GM18511 (cell line): Measurements from ENCODE around the gene ADH5.
A peak's percentile ranks its signal among the peaks of the same experiment; 100 is the strongest.
"Not testable (repeated sequence)": the region's sequence is repeated elsewhere in the genome, so short reads cannot be mapped to it uniquely, and the experiment has no call there.

Experiments used
- ATAC-seq: cut with Tn5 transposase; IDR thresholded peaks from one replicate; pipeline ENCODE4 v1.9.1; 2021; ENCODE audit warnings: mild to moderate bottlenecking, moderate library complexity; ENCODE audit not compliant: unreplicated experiment

ADH5 gene

GRCh38 chr4:99088023-99088449, 552 bp downstream of the ADH5 start:
- ATAC-seq, result peak; percentile 39

GRCh38 chr4:99084595-99084994, 4.0 kb downstream of the ADH5 start:
- ATAC-seq, result no peak

GRCh38 chr4:99082192-99082591, 6.4 kb downstream of the ADH5 start:
- ATAC-seq, result no peak

GRCh38 chr4:99080869-99081268, 7.7 kb downstream of the ADH5 start:
- not testable (repeated sequence) for ATAC-seq

DNA sequence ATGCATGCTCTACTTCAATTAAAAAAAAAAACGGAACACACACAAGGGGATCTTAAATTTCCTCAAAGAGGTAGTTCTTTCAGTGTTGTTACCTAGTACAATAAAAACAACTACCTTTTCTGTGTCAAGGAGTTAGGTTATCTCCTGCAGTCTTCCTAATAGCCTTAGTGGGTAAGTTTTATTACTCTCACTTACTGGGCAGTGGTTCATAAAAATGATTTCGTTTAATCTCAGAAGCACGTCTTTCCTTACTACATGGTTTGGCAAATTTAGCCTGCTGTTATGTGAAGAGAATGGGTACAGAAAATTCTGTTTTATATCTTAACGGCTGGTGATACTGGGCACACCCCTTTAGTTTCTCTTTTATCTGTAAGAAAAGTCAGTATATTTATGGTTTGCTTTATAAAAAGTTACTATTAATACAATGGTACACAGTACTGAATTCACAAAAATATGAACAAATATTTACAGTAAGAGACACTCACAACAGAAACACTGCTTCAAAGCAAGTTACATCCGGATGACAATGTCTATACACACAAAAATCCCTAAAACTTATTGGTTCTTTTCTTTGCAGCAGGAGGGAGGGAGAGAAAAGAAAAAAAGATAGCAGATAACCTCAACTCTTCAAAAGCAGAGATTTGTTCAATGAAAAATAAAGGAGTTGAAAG, 8.8 kb downstream of the ADH5 start:
- no peak for ATAC-seq

DNA sequence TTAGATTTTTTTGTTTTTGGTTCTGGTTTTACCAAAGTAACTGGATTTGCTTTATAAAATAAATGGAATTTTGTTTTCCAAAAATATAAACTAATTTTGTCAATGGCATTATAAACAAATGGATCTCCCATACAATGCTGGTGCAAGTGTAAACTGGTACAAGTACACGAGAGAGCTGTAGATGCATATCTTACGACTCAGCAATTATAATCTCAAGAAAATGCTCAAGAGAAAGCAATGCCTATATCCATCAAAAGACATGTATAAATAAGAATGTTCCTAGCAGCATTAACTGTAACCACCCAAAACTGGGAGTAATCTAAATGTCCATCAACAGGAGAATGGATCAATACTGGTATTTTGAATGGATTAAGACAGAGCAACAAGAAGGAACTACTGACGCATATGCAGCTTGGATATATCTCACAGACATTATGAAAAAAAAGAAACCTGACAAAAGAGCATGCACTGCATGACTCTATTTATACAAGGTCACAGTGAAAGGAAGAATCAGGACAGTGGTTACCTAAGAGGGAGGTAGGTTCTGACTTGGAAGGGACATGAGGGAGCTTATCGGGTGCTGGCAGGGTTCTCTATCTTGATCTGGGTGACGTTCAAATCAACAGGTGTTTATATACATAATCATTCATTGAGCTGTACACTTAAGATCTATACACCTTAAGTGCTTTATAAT, 9.5 kb downstream of the ADH5 start:
- ATAC-seq, result no peak

DNA sequence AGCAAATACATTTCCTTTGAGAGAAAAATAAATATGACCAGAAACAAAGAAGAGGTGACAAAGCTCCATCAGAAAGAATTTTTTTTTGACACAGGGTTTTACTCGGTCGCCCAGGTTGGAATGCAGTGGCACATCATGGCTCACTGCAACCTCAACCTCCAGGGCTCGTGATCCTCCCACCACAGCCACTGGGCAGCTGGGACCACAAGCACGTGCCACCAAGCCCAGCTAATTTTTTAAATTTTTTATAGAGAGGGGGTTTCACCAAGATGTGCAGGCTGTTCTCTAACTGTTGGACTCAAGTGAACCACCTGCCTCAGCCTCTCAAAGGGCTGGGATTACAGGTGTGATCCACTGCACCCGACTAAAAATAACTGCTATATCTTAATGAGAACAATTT, 10.3 kb downstream of the ADH5 start:
- ATAC-seq, result no peak

GRCh38 chr4:99077177-99077576, 11.4 kb downstream of the ADH5 start:
- no peak for ATAC-seq

- ATAC-seq, result no peak
Measured at GRCh38 chr4:99076292-99076976, 12.2 kb downstream of the ADH5 start.

GRCh38 chr4:99074816-99075215, 13.8 kb downstream of the ADH5 start:
- ATAC-seq, result no peak

DNA sequence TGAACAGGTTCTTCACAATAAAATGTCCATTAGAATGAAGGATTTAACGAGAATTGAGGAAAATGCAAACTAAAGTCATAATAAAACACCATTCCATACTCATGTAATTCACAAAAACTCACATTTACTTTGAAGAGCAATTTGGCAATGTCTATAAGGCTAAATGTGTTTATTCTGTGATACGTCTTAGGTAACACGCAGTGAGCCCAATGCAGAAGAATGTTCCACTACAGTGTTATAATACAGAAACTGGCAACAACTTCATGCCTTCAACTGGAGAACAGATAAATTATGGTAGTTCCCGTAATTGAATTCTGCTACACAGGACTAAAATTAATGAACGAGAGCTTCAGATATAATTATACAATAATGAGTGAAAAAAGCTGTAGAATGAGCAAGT, 17.4 kb downstream of the ADH5 start:
- no peak for ATAC-seq

DNA sequence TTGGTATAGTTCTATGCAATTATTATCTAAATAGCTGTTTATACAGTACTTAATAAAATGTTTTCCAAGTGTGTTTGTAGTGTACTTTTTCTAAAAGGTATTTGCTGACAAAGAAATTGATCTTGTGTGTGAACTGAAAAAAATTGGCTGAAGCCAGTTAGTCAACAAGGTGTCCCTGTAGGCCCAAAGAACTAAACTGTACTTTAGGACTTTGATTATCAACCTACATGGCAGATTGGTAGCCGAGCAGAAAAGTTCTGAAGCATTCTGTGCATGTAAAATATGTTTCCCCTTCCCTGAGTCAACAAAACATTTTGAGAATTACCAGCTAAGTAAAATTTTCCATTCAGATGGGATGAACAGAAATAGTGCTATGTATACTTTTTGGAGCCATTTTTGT, 21.0 kb downstream of the ADH5 start:
- no peak for ATAC-seq

- ATAC-seq, result not testable (repeated sequence)
Measured at GRCh38 chr4:99065521-99065920, 23.1 kb downstream of the ADH5 start.

DNA sequence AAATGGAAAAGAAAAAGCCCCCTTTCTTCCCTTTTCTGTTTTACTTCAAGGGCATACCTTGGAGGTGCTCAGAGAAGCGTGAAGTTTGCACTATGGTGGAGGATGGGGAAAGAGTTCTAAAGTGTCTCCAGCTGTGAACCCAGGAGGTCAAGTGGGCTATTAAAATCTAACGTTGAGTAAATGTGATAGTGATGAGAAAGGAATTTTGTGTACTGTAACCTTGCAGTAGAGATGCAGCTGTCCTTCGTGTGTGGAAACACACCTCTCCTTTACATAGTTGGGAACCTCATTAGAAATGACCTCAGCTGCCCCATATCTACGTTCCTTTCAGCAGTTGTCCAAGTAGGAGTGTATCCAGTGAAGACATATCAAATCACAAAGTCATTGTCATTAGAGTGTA, 26.5 kb downstream of the ADH5 start:
- ATAC-seq, result peak; percentile 48

DNA sequence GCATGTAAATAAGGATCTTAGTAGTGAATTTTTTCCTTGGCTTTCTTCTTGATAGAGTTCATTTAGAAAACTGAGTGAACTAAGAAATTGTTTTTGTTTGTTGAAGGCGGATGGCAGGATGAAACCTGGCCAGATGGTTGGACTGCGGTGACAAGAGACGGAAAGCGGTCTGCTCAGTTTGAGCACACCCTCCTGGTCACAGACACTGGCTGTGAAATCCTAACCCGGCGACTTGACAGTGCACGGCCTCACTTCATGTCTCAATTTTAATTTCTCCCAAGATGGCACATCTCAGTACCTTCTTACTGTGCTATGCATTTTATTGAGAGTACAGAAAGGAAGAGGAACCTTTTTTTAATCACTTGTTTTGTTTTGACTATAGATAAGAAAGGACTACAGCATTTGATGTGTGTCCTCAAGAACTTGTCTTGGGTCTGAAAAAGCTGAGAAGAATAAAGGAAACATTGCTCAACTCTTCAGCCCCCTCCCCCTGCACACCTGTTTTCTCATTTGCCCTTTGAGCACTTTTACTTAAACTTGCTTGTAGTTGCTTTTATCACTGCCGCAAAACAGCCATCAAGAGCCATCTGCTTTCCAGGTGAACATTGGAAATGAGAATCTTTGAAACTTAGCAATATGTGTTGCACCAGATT, 27.4 kb downstream of the ADH5 start:
- no peak for ATAC-seq

GRCh38 chr4:99059550-99059949, 29.0 kb downstream of the ADH5 start:
- ATAC-seq, result no peak

GRCh38 chr4:99058228-99058627, 30.4 kb downstream of the ADH5 start:
- no peak for ATAC-seq

DNA sequence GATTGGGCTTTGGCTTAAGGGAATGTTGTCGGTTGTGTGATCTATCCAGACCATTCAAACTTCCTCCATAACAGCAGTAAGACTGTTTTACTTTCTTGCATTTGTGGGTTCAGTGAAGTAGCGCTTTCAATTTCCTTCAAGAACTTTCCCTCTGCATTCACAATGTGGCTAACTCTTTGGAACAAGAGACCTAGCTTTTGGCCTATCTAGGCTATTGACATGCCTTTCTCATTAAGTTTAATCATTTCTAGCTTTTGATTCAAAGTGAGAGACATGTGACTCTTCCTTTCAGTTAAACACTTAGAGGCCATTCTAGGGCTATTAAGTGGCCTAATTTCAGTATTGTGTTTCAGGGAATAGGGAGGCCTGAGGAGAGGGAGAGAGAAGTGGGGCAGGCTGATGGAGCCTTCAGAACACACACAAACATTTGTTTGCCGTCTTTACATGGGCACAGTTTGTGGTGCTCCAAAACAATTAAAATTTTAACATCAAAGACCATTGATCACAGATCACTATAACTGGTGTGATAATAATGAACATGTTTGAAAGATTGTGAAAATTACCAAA, 34.1 kb downstream of the ADH5 start:
- peak; percentile 79 for ATAC-seq

GRCh38 chr4:99052902-99053301, 35.7 kb downstream of the ADH5 start:
- ATAC-seq, result no peak

DNA sequence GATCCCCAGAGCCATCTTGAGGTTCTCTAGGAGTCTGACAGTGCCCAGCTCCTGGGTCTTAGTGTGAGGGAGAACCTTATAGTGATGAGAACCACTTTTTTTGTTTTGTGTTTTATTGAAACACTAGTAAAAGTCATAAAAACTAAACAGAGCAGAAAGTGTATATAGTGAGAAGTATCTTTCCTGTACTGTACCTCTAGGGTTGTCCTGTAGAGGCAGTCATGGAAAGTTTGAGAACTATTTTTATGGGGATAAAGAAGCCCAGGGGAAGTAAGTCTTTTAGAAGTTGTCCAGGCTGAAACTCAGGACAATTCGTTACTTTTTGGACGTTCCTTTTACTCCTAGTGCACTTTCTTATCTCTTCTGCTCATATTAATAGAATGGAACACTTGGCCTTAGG, 40.9 kb downstream of the ADH5 start:
- no peak for ATAC-seq

DNA sequence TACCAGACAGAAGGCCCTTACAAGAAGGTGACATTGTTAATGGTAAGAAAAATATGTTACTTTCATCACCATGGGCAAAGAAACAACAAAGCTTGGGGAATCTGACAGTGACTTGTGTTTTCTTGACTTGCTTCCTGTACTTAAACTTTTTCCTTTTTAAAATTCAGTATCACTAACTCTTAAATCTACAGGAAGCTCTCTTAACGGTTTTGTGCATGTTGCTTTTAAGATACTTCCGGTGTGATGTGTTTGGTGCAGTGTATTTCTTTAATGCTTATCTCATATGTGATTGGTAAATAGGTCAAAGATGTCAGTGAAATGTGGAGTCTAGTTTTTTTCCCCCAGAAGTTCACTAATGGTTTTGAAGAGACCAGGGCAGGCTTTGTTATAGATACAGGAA, 45.2 kb downstream of the ADH5 start:
- ATAC-seq, result no peak
